GM21786 (cell line): ENCODE data around the gene DNAJC12.
A peak's percentile ranks its signal among the peaks of the same experiment; 100 is the strongest.
"Not testable (repeated sequence)": the region's sequence is repeated elsewhere in the genome, so short reads cannot be mapped to it uniquely, and the experiment has no call there.

ENCODE experiments used
- ATAC-seq: cut with Tn5 transposase; IDR thresholded peaks from one replicate; pipeline ENCODE4 v1.9.1; 2021; ENCODE audit not compliant: unreplicated experiment

DNAJC12 gene

GRCh38 chr10:67837541-67838314 is at the start of gene DNAJC12:
TSS of gene DNAJC12 (minus strand) at chr10:67838188. CDS start at chr10:67838011, 177 bp downstream.
- ATAC-seq, result peak; percentile 62

GRCh38 chr10:67884842-67885670 is 47.1 kb upstream of the DNAJC12 start:
- peak; percentile 54 for ATAC-seq

GRCh38 chr10:67884313-67884841 is 46.4 kb upstream of the DNAJC12 start, which contains the start of gene SIRT1:
TSS of gene SIRT1 (plus strand) at chr10:67884656. CDS start at chr10:67884722, 66 bp downstream.
- peak; percentile 84 for ATAC-seq

- no peak for ATAC-seq
These were observed 45.8 kb upstream of the DNAJC12 start for GRCh38 chr10:67883710-67884312.

GRCh38 chr10:67878133-67878532 is 40.1 kb upstream of the DNAJC12 start:
- ATAC-seq, result no peak

- not testable (repeated sequence) for ATAC-seq
These were observed 39.4 kb upstream of the DNAJC12 start for GRCh38 chr10:67877421-67877820.

- ATAC-seq, result no peak
These were observed 37.6 kb upstream of the DNAJC12 start for GRCh38 chr10:67875340-67876238.

GRCh38 chr10:67869996-67870395 is 32.0 kb upstream of the DNAJC12 start:
- ATAC-seq, result no peak

- no peak for ATAC-seq
These were observed 30.1 kb upstream of the DNAJC12 start for GRCh38 chr10:67868132-67868531.

GRCh38 chr10:67864607-67865371 is 26.8 kb upstream of the DNAJC12 start:
- no peak for ATAC-seq

- ATAC-seq, result no peak
These were observed 25.1 kb upstream of the DNAJC12 start for GRCh38 chr10:67863094-67863493.

- no peak for ATAC-seq
These were observed 23.9 kb upstream of the DNAJC12 start for GRCh38 chr10:67861750-67862432.

- ATAC-seq, result no peak
These were observed 21.0 kb upstream of the DNAJC12 start for GRCh38 chr10:67858971-67859370.

- ATAC-seq, result no peak
These were observed 15.5 kb upstream of the DNAJC12 start for GRCh38 chr10:67853512-67853911.

- ATAC-seq, result no peak
These were observed 14.8 kb upstream of the DNAJC12 start for GRCh38 chr10:67852761-67853160.

- ATAC-seq, result no peak
These were observed 13.2 kb upstream of the DNAJC12 start for GRCh38 chr10:67851186-67851585.

GRCh38 chr10:67849331-67850011 is 11.5 kb upstream of the DNAJC12 start:
- ATAC-seq, result peak; percentile 92

GRCh38 chr10:67843284-67843683 is 5.3 kb upstream of the DNAJC12 start:
- no peak for ATAC-seq
